ENCODE results near the gene TXNL4B.
"Not testable (repeated sequence)": the region's sequence is repeated elsewhere in the genome, so short reads cannot be mapped to it uniquely, and the experiment has no call there.

The TXNL4B gene

GRCh38 chr16:72084445-72084844, 9.0 kb downstream of the TXNL4B start:
- in situ Hi-C loops (cut with MboI; ENCODE audit: low sequenced_read_pairs, unreplicated experiment), result no loop called here
- no peak for DNase-seq (ENCODE audit: low spot score)
- TF ChIP-seq CTCF (IDR thresholded peaks at IDR 0.05; ENCODE audit: borderline replicate concordance, control extremely low read depth, extremely low read depth, insufficient read depth, missing control alignments), result no peak

GRCh38 chr16:72083778-72084404, 9.5 kb downstream of the TXNL4B start:
- in situ Hi-C loops (cut with MboI; ENCODE audit: low sequenced_read_pairs, unreplicated experiment), result no loop called here
- DNase-seq (ENCODE audit: low spot score), result no peak
- TF ChIP-seq CTCF (IDR thresholded peaks at IDR 0.05; ENCODE audit: borderline replicate concordance, control extremely low read depth, extremely low read depth, insufficient read depth, missing control alignments), result no peak

- DNase-seq (ENCODE audit: low spot score); in situ Hi-C loops (cut with MboI; ENCODE audit: low sequenced_read_pairs, unreplicated experiment): not testable (repeated sequence)
Observed at GRCh38 chr16:72076991-72077706, 16.3 kb downstream of the TXNL4B start.

GRCh38 chr16:72075067-72075466, 18.4 kb downstream of the TXNL4B start:
- in situ Hi-C loops (cut with MboI; ENCODE audit: low sequenced_read_pairs, unreplicated experiment); DNase-seq (ENCODE audit: low spot score): not testable (repeated sequence)

GRCh38 chr16:72073560-72074230, 19.7 kb downstream of the TXNL4B start:
- no peak for DNase-seq (ENCODE audit: low spot score)
- TF ChIP-seq CTCF (IDR thresholded peaks at IDR 0.05; ENCODE audit: borderline replicate concordance, control extremely low read depth, extremely low read depth, insufficient read depth, missing control alignments), result no peak
- in situ Hi-C loops (cut with MboI; ENCODE audit: low sequenced_read_pairs, unreplicated experiment), result no loop called here

GRCh38 chr16:72072514-72073342, 20.7 kb downstream of the TXNL4B start:
- in situ Hi-C loops (cut with MboI; ENCODE audit: low sequenced_read_pairs, unreplicated experiment), result no loop called here
- DNase-seq (ENCODE audit: low spot score), result no peak
- TF ChIP-seq CTCF (IDR thresholded peaks at IDR 0.05; ENCODE audit: borderline replicate concordance, control extremely low read depth, extremely low read depth, insufficient read depth, missing control alignments), result no peak

GRCh38 chr16:72068930-72069329, 24.5 kb downstream of the TXNL4B start:
- no peak for TF ChIP-seq CTCF (IDR thresholded peaks at IDR 0.05; ENCODE audit: borderline replicate concordance, control extremely low read depth, extremely low read depth, insufficient read depth, missing control alignments)
- no peak for DNase-seq (ENCODE audit: low spot score)
- in situ Hi-C loops (cut with MboI; ENCODE audit: low sequenced_read_pairs, unreplicated experiment), result no loop called here

Measured in GM13976 (cell line).